PFSK-1 (cell line): ENCODE measurements around the gene PCBP3.

Experiments used
- FOXP2 ChIP-seq: optimal IDR thresholded peaks from 2 replicates; pipeline ENCODE3; 2011; ENCODE audit warnings: borderline replicate concordance, control low read depth, inconsistent platforms; ENCODE audit not compliant: insufficient read depth; ENCODE audit errors: extremely low read length, extremely low read depth
- POLR2AphosphoS5 ChIP-seq: IDR thresholded peaks from 2 replicates; pipeline ENCODE4 v1.6.1; 2012; ENCODE audit warnings: low read depth, mild to moderate bottlenecking, control low read depth, low read length, moderate library complexity
- SIN3A ChIP-seq: IDR thresholded peaks from 2 replicates; pipeline ENCODE4 v1.6.1; 2012; ENCODE audit warnings: mild to moderate bottlenecking, low read length, moderate library complexity, borderline replicate concordance; ENCODE audit not compliant: insufficient read depth
- TAF1 ChIP-seq: IDR thresholded peaks from 2 replicates; pipeline ENCODE4 v1.6.1; 2012; ENCODE audit warnings: low read length, control low read depth, borderline replicate concordance; ENCODE audit not compliant: insufficient read depth

GRCh38 chr21:45727390-45727789 lies 83.9 kb downstream of the PCBP3 start:
- TF ChIP-seq FOXP2 (no peak), TAF1 (no peak), POLR2AphosphoS5 (no peak), SIN3A (no peak)
